ENCODE results near the gene TSPAN12. TPM values are rescaled to one million over a fixed set of nuclear protein-coding genes. Genes with fewer than 3 reads are reported as not detected.
"Not testable (repeated sequence)": the region's sequence is repeated elsewhere in the genome, so short reads cannot be mapped to it uniquely, and the experiment has no call there.

TSPAN12 gene
- total and polyA plus RNA-seq, 2 of the 4 experiments (the other 2 are of a cell fraction): 0.36 to 0.72 TPM

GRCh38 chr7:120779078-120779477 lies 78.9 kb downstream of the TSPAN12 start:
- ATAC-seq (ENCODE audit: low read depth); H4K8ac ChIP-seq (ENCODE audit: low read depth in 2 of 2, low read length in 2 of 2); H4K91ac ChIP-seq (ENCODE audit: insufficient read depth, low read depth, low read length); H2BK5ac ChIP-seq (ENCODE audit: low read depth, low read length, poor library complexity, severe bottlenecking); in situ Hi-C loops (cut with MboI; ENCODE audit: low sequenced_read_pairs); H3K4me1 ChIP-seq (ENCODE audit: control insufficient read depth, insufficient read depth, low read length); H2AK5ac ChIP-seq (ENCODE audit: low read depth, low read length); H3K14ac ChIP-seq (replicated peaks; ENCODE audit: low read depth, low read length); H2BK15ac ChIP-seq (ENCODE audit: low read depth, low read length); dilution Hi-C loops (cut with HindIII; ENCODE audit: low sequenced_read_pairs, unreplicated experiment); H3K9me3 ChIP-seq (ENCODE audit: control insufficient read depth, insufficient read depth, low read length); H3K23ac ChIP-seq (ENCODE audit: low read depth, low read length); H3K56ac ChIP-seq (ENCODE audit: extremely low read depth, insufficient read depth, low read length); H3K9ac ChIP-seq (ENCODE audit: low read depth, low read length); H3K79me1 ChIP-seq (ENCODE audit: low read depth in 1 of 2, low read length in 2 of 2); H4K5ac ChIP-seq (ENCODE audit: low read depth, low read length); H2BK20ac ChIP-seq (ENCODE audit: low read depth, low read length); H3K18ac ChIP-seq (ENCODE audit: low read depth, low read length); BruUV-seq (replicated peaks); H3K4me2 ChIP-seq (ENCODE audit: low read depth, low read length); POLR2A ChIA-PET (ENCODE audit: unreplicated experiment); H2AFZ ChIP-seq (replicated peaks; ENCODE audit: low read length, poor library complexity); intact Hi-C loops (cut with micrococcal nuclease); H3K9me1 ChIP-seq (ENCODE audit: insufficient read depth, low read length); H3K27me3 ChIP-seq (ENCODE audit: control insufficient read depth, insufficient read depth, low read length); H3K4me3 ChIP-seq (ENCODE audit: insufficient read depth, low read depth, low read length); H3K4ac ChIP-seq (ENCODE audit: low read depth, low read length); H3K36me3 ChIP-seq (ENCODE audit: control insufficient read depth, insufficient read depth, low read length); H3K27ac ChIP-seq (ENCODE audit: insufficient read depth, low read length); H4K20me1 ChIP-seq (ENCODE audit: insufficient read depth, low read length); CTCF ChIA-PET; DNase-seq; H2BK120ac ChIP-seq (ENCODE audit: low read depth, low read length); H2AK9ac ChIP-seq (replicated peaks; ENCODE audit: low read depth, low read length, poor library complexity): not testable (repeated sequence)
- WGBS, 2 experiments (ENCODE audit: extremely low coverage in 2 of 2, insufficient read length in 1 of 2): 71% methylated on average over 1 of the region's 8 CpGs; no CpG with 5 or more reads in 1 of the 2 experiments
